Keratinocyte (primary cell): Measurements from ENCODE around the gene GIT2. TPM values are rescaled to one million over a fixed set of nuclear protein-coding genes. Genes with fewer than 3 reads are reported as not detected.

Source experiments
- DNase-seq: peaks from one replicate; pipeline ENCODE4 v3.0.0-alpha.2; 2011; ENCODE audit warnings: low read depth, missing footprints, low spot score
- FAIRE-seq: peaks from 2 replicates; lab custom pipeline; 2011; peaks lifted over from hg19 to GRCh38; lab: Jason Lieb, UNC
- H2AFZ ChIP-seq: 2 replicates; pipeline ENCODE4 v1.6.0; 2012; ENCODE audit warnings: low read length, control low read depth, inconsistent platforms; ENCODE audit not compliant: control insufficient read depth
- H3K27ac ChIP-seq: 2 replicates; pipeline ENCODE4 v1.5.1; 2011; ENCODE audit warnings: low read length; ENCODE audit not compliant: control insufficient read depth, insufficient read depth
- H3K27me3 ChIP-seq: 3 replicates; pipeline ENCODE4 v1.6.0; 2011; ENCODE audit warnings: low read length; ENCODE audit not compliant: control insufficient read depth, insufficient read depth; ENCODE audit errors: extremely low read depth
- H3K36me3 ChIP-seq, 2 experiments: 2 replicates in 1 of 2; 3 replicates in 1 of 2; pipeline ENCODE4 v1.5.1; 2011; ENCODE audit warnings: low read length in 2 of 2, mild to moderate bottlenecking in 1 of 2; ENCODE audit not compliant: control insufficient read depth in 2 of 2, insufficient read depth in 2 of 2; ENCODE audit errors: extremely low read depth in 1 of 2
- H3K4me1 ChIP-seq: 3 replicates; pipeline ENCODE4 v1.5.1; 2011; ENCODE audit warnings: low read length; ENCODE audit not compliant: control insufficient read depth, insufficient read depth; ENCODE audit errors: extremely low read depth
- H3K4me2 ChIP-seq: 3 replicates; pipeline ENCODE4 v1.6.0; 2011; ENCODE audit warnings: low read depth, low read length; ENCODE audit not compliant: control insufficient read depth, insufficient read depth; ENCODE audit errors: extremely low read depth
- H3K4me3 ChIP-seq, 3 experiments: fragments of 200-600 bp in 1 of 3; sonication (generic) in 1 of 3; 2 replicates in 2 of 3; 3 replicates in 1 of 3; pipeline ENCODE4 v1.5.1; 2011 to 2016; ENCODE audit warnings: low read length in 3 of 3, mild to moderate bottlenecking in 3 of 3, control low read depth in 2 of 3, inconsistent platforms in 1 of 3, low read depth in 1 of 3, mixed read lengths in 1 of 3, mixed run types in 1 of 3, moderate library complexity in 1 of 3; ENCODE audit not compliant: control insufficient read depth in 2 of 3, insufficient read depth in 2 of 3; ENCODE audit errors: extremely low read depth in 1 of 3
- H3K79me2 ChIP-seq: 2 replicates; pipeline ENCODE4 v1.6.0; 2012; ENCODE audit warnings: low read length; ENCODE audit not compliant: control insufficient read depth, insufficient read depth
- H3K9ac ChIP-seq: 3 replicates; pipeline ENCODE4 v1.6.0; 2011; ENCODE audit warnings: low read length; ENCODE audit not compliant: control insufficient read depth, insufficient read depth; ENCODE audit errors: extremely low read depth
- H3K9me1 ChIP-seq: 3 replicates; pipeline ENCODE4 v1.6.0; 2011; ENCODE audit warnings: low read length; ENCODE audit not compliant: control insufficient read depth, insufficient read depth; ENCODE audit errors: extremely low read depth
- H3K9me3 ChIP-seq: 2 replicates; pipeline ENCODE4 v1.5.1; 2012; ENCODE audit warnings: low read depth, low read length; ENCODE audit not compliant: control insufficient read depth
- H4K20me1 ChIP-seq: 3 replicates; pipeline ENCODE4 v1.6.0; 2011; ENCODE audit warnings: low read length; ENCODE audit not compliant: control insufficient read depth, insufficient read depth; ENCODE audit errors: extremely low read depth
- EZH2 ChIP-seq: IDR thresholded peaks from one replicate; pipeline ENCODE4 v1.6.1; 2012; ENCODE audit warnings: inconsistent platforms, mild to moderate bottlenecking, low read length, moderate library complexity
- dilution Hi-C: fragments of 300-500 bp; cut with MboI; formaldehyde crosslinking; loops from one replicate; pipeline ENCODE4 v1.7.0; 2020; ENCODE audit warnings: low sequenced_read_pairs; ENCODE audit not compliant: extremely low pct_ligation_motif_present
- polyA plus RNA-seq, 5 experiments: library from polyadenylated mRNA; depleted of rRNA in 3 of 5; stranded (reverse) in 3 of 5; stranded (forward) in 1 of 5; unstranded in 1 of 5; fragments of >200 nt; gene quantifications; 1 replicate in 1 of 5; 2 replicates in 3 of 5; 3 replicates in 1 of 5; pipeline versions ENCODE4 v1.2.1 to v1.2.3, GENCODE V29; 2011 to 2012; ENCODE audit warnings: missing spikeins in 2 of 5, low read depth in 1 of 5, low replicate concordance in 1 of 5
- TF ChIP-seq, protein P1 (sequence below), 3 experiments: IDR thresholded peaks in 1 of 3; conservative IDR thresholded peaks in 1 of 3; optimal IDR thresholded peaks in 1 of 3; 2 replicates in 2 of 3; 3 replicates in 1 of 3; pipeline versions ENCODE3 to v1.5.1; 2011; ENCODE audit warnings: low read length in 3 of 3, mild to moderate bottlenecking in 3 of 3, moderate library complexity in 2 of 3, control low read depth in 1 of 3, inconsistent platforms in 1 of 3; ENCODE audit not compliant: insufficient read depth in 2 of 3; ENCODE audit errors: extremely low read depth in 1 of 3

The GIT2 gene
- polyA plus RNA-seq, 1 donor (not counting 4 experiments of a cell fraction or from before 2014, with no cell fraction given): 25.9 TPM

DNA sequence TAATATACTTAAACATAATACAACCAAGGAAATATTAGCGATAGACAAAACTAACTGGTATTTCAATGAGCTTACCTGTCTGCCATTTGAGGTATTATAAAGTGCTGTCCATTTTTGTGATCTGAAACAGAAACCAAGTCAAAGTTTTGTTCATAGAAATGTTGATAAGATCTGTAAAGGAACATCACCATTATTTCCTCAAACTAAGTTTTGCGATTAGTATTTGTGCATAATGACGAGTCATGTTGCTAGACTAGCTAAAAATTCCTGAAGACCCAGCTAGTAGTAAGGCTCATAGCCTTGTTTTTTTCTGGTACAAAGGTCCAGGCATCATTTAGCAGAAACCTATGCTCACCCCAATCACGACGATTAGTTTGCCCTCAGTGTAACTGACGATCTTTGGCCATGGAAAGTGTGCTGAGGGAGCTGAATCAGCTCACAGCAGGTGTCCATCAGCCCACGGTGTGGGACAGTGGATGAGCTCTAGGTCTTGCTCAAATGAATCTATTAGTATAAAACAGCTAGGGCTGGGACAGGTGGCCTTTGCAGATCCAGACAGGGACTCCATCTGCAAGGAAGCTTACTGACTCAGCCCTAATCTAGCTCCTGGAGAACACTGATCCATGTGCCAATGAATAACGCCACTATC is 28.7 kb downstream of the GIT2 start:
- H3K79me2 ChIP-seq: no peaks in the 10 kb centered on the region
- H3K27ac ChIP-seq: no peak overlapping the region
- no peaks in the 10 kb centered on the region for H4K20me1 ChIP-seq
- H2AFZ ChIP-seq: no peak overlapping the region
- peaks cover 11 to 31% of the 10 kb centered on the region in 2 experiments for H3K36me3 ChIP-seq
- dilution Hi-C loops: no loop called here
- no peaks in the 10 kb centered on the region for H3K27me3 ChIP-seq
- H3K9ac ChIP-seq: no peak overlapping the region
- no peaks in the 10 kb centered on the region for H3K4me1 ChIP-seq
- FAIRE-seq: peak; percentile 48
- no peak overlapping the region for H3K4me3 ChIP-seq
- H3K9me1 ChIP-seq: no peaks in the 10 kb centered on the region
- no peaks in the 10 kb centered on the region for H3K9me3 ChIP-seq
- no peak overlapping the region for H3K4me2 ChIP-seq
- TF ChIP-seq EZH2: no peak
- TF ChIP-seq, protein P1, sequence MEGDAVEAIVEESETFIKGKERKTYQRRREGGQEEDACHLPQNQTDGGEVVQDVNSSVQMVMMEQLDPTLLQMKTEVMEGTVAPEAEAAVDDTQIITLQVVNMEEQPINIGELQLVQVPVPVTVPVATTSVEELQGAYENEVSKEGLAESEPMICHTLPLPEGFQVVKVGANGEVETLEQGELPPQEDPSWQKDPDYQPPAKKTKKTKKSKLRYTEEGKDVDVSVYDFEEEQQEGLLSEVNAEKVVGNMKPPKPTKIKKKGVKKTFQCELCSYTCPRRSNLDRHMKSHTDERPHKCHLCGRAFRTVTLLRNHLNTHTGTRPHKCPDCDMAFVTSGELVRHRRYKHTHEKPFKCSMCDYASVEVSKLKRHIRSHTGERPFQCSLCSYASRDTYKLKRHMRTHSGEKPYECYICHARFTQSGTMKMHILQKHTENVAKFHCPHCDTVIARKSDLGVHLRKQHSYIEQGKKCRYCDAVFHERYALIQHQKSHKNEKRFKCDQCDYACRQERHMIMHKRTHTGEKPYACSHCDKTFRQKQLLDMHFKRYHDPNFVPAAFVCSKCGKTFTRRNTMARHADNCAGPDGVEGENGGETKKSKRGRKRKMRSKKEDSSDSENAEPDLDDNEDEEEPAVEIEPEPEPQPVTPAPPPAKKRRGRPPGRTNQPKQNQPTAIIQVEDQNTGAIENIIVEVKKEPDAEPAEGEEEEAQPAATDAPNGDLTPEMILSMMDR (optimal IDR thresholded peaks at IDR 0.05 in 1 of 3, IDR thresholded peaks at IDR 0.05 in 1 of 3, conservative IDR thresholded peaks at IDR 0.05 in 1 of 3; ENCODE audit: extremely low read depth in 1 of 3, insufficient read depth in 2 of 3, low read length in 3 of 3): no peak
- DNase-seq: no peak

DNA sequence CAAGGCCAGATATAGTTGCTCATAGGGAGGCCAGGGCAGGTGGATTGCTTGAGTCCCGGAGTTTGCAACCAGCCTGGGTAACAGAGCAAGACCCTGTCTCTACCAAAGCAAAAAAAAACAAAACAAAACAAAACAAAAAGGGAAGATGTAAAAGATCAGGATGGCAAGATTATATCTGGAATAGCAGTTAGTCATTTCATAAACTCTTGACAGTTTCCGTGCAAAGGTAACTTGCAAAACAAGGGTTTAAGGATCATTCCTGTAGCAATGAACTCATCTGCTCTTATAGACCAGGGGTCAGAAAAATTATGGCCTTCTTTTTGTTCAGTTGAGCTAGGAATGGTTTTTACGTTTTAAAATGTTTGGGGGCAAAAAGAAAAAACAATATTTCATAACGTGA is 29.6 kb downstream of the GIT2 start:
- no peak overlapping the region for H3K4me2 ChIP-seq
- H3K79me2 ChIP-seq: no peaks in the 10 kb centered on the region
- peaks cover 11 to 27% of the 10 kb centered on the region in 2 experiments for H3K36me3 ChIP-seq
- dilution Hi-C loops: no loop called here
- H3K27me3 ChIP-seq: no peaks in the 10 kb centered on the region
- H3K9ac ChIP-seq: no peak overlapping the region
- DNase-seq (no peak), FAIRE-seq (no peak)
- no peak for TF ChIP-seq EZH2
- TF ChIP-seq, protein P1 (optimal IDR thresholded peaks at IDR 0.05 in 1 of 3, IDR thresholded peaks at IDR 0.05 in 1 of 3, conservative IDR thresholded peaks at IDR 0.05 in 1 of 3; ENCODE audit: extremely low read depth in 1 of 3, insufficient read depth in 2 of 3, low read length in 3 of 3): no peak
- no peak overlapping the region for H3K4me3 ChIP-seq
- no peaks in the 10 kb centered on the region for H3K4me1 ChIP-seq
- no peak overlapping the region for H2AFZ ChIP-seq
- no peak overlapping the region for H3K27ac ChIP-seq
- H4K20me1 ChIP-seq: no peaks in the 10 kb centered on the region
- no peaks in the 10 kb centered on the region for H3K9me3 ChIP-seq
- H3K9me1 ChIP-seq: no peaks in the 10 kb centered on the region
